Breast epithelium (tissue), 3 donors: ENCODE results near the gene TBCK.

Experiments
- CTCF ChIP-seq, 3 donors: fragments of 450-650 bp; IDR thresholded peaks; one replicate each; pipeline ENCODE4 v1.5.1; 2016 to 2017; ENCODE audit warnings: antibody characterized with exemption in 3 of 3, mild to moderate bottlenecking in 3 of 3, moderate library complexity in 3 of 3
- POLR2A ChIP-seq: fragments of 450-650 bp; IDR thresholded peaks from one replicate; pipeline ENCODE4 v1.6.1; 2016; ENCODE audit warnings: antibody characterized with exemption, mild to moderate bottlenecking, moderate library complexity
- POLR2AphosphoS5 ChIP-seq, 3 donors: sonication (generic); formaldehyde crosslinking; IDR thresholded peaks; one replicate each; pipeline ENCODE4 v1.6.1; 2017; ENCODE audit warnings: antibody characterized with exemption in 3 of 3

GRCh38 chr4:105991726-105992125 lies 324.3 kb downstream of the TBCK start:
- TF ChIP-seq CTCF (IDR thresholded peaks at IDR 0.05) = no peak
- TF ChIP-seq POLR2A = no peak
- no peak for TF ChIP-seq POLR2AphosphoS5 (IDR thresholded peaks at IDR 0.05)
